HCT116 (cell line): ENCODE measurements around the gene STMP1. TPM values are rescaled to one million over a fixed set of nuclear protein-coding genes. Genes with fewer than 3 reads are reported as not detected.

Experiments used
- ATAC-seq: fragments of 200-7000 bp; cut with Tn5 transposase; 2 replicates; pipeline ENCODE4 v1.9.1; 2020; ENCODE audit warnings: mild to moderate bottlenecking, moderate library complexity
- BruUV-seq: library from RNA; stranded (reverse); fragments of 400-500 nt; replicated peaks from 2 replicates; lab custom pipeline; 2021; lab: Mats Ljungman, UMichigan
- CTCF ChIA-PET: fragments of 300-600 bp; sonication (Branson Sonifier 250); formaldehyde crosslinking; loops from one replicate; lab custom pipeline; 2021; ENCODE audit warnings: antibody characterized with exemption; lab: Charles Lee
- POLR2A ChIA-PET: fragments of 300-600, 350-600 bp; sonication (Branson Sonifier 250); formaldehyde crosslinking; loops from one replicate; lab custom pipeline; 2021; ENCODE audit warnings: antibody characterized with exemption; lab: Charles Lee
- RAD21 ChIA-PET, 2 experiments: fragments of 300-600 bp; sonication (Branson Sonifier 250); formaldehyde crosslinking; loops; one replicate each; lab custom pipeline; 2023; ENCODE audit warnings: low total read pairs in 2 of 2; ENCODE audit not compliant: uncharacterized antibody in 2 of 2, unreplicated experiment in 2 of 2, low non-redundant PET in 1 of 2; lab: Charles Lee
- DNase-seq: peaks from one replicate; pipeline ENCODE4 v3.0.0-alpha.2; 2010; ENCODE audit warnings: low read depth, low spot score
- H2AFZ ChIP-seq: fragments of 200-600 bp; shearing (Covaris generic), sonication (generic); 2 replicates; pipeline ENCODE4 v1.6.1; 2017; ENCODE audit warnings: low read depth, mixed run types, mixed read lengths, antibody characterized with exemption, low read length; ENCODE audit not compliant: poor library complexity, severe bottlenecking
- H3K27ac ChIP-seq: 2 replicates; pipeline ENCODE4 v1.5.1; 2012; ENCODE audit warnings: low read depth, low read length
- H3K27me3 ChIP-seq: fragments of 200-600 bp; sonication (generic); 2 replicates; pipeline ENCODE4 v1.6.1; 2016; ENCODE audit warnings: mixed run types, low read length, mixed read lengths; ENCODE audit not compliant: insufficient read depth
- H3K36me3 ChIP-seq, 2 experiments: fragments of 200-500 bp in 1 of 2; fragments of 200-600 bp in 1 of 2; sonication (Bioruptor generic) in 1 of 2; sonication (generic) in 1 of 2; 2 replicates each; pipeline versions ENCODE4 v1.5.1 to v1.6.1; 2014 to 2016; ENCODE audit warnings: low read length in 2 of 2, inconsistent platforms in 1 of 2, mixed read lengths in 1 of 2, mixed run types in 1 of 2; ENCODE audit not compliant: insufficient read depth in 2 of 2, control insufficient read depth in 1 of 2
- H3K4me1 ChIP-seq, 2 experiments: fragments of 200-600 bp in 1 of 2; sonication (generic) in 1 of 2; 2 replicates each; pipeline versions ENCODE4 v1.5.1 to v1.6.1; 2012 to 2017; ENCODE audit warnings: low read length in 2 of 2, inconsistent platforms in 1 of 2, mild to moderate bottlenecking in 1 of 2, mixed read lengths in 1 of 2, mixed run types in 1 of 2, moderate library complexity in 1 of 2; ENCODE audit not compliant: insufficient read depth in 2 of 2, control insufficient read depth in 1 of 2
- H3K4me2 ChIP-seq: fragments of 200-600 bp; sonication (generic); 2 replicates; pipeline ENCODE4 v1.6.1; 2017; ENCODE audit warnings: mixed run types, low read length, mixed read lengths
- H3K4me3 ChIP-seq, 2 experiments: fragments of 200-600 bp in 1 of 2; sonication (generic) in 1 of 2; replicated peaks in 1 of 2; 2 replicates each; pipeline ENCODE4 v1.5.1; 2011 to 2016; ENCODE audit warnings: low read length in 2 of 2, control low read depth in 1 of 2, low read depth in 1 of 2, mild to moderate bottlenecking in 1 of 2, mixed read lengths in 1 of 2, mixed run types in 1 of 2
- H3K79me2 ChIP-seq: fragments of 200-600 bp; sonication (generic); 2 replicates; pipeline ENCODE4 v1.6.1; 2017; ENCODE audit warnings: mild to moderate bottlenecking, mixed run types, low read length, moderate library complexity, mixed read lengths; ENCODE audit not compliant: insufficient read depth
- H3K9ac ChIP-seq: fragments of 200-600 bp; sonication (generic); 2 replicates; pipeline ENCODE4 v1.6.1; 2016; ENCODE audit warnings: low read length, mixed read lengths
- H3K9me2 ChIP-seq: fragments of 200-600 bp; sonication (generic), shearing (Covaris generic); 2 replicates; pipeline ENCODE4 v1.6.1; 2017; ENCODE audit warnings: mixed run types, mild to moderate bottlenecking, moderate library complexity; ENCODE audit not compliant: insufficient read depth
- H3K9me3 ChIP-seq, 2 experiments: fragments of 200-500 bp in 1 of 2; fragments of 200-600 bp in 1 of 2; sonication (Bioruptor generic) in 1 of 2; sonication (generic) in 1 of 2; 2 replicates each; pipeline ENCODE4 v1.6.1; 2014 to 2017; ENCODE audit warnings: low read length in 2 of 2, mixed read lengths in 2 of 2, inconsistent platforms in 1 of 2, low read depth in 1 of 2, mild to moderate bottlenecking in 1 of 2, mixed run types in 1 of 2, moderate library complexity in 1 of 2; ENCODE audit not compliant: control insufficient read depth in 1 of 2, insufficient read depth in 1 of 2
- H4K20me1 ChIP-seq: fragments of 200-600 bp; sonication (generic), shearing (Covaris generic); 2 replicates; pipeline ENCODE4 v1.6.1; 2017; ENCODE audit warnings: mixed run types, mild to moderate bottlenecking, moderate library complexity; ENCODE audit not compliant: insufficient read depth
- ATF3 ChIP-seq: IDR thresholded peaks from 2 replicates; pipeline ENCODE4 v1.6.1; 2012
- EGR1 ChIP-seq: IDR thresholded peaks from 2 replicates; pipeline ENCODE4 v1.6.1; 2012; ENCODE audit warnings: low read depth
- EZH2 ChIP-seq: fragments of 200-600 bp; sonication (generic); IDR thresholded peaks from 2 replicates; pipeline ENCODE4 v1.6.1; 2017; ENCODE audit warnings: antibody characterized with exemption, mixed run types
- FOSL1 ChIP-seq: IDR thresholded peaks from 2 replicates; pipeline ENCODE4 v1.6.1; 2012; ENCODE audit warnings: low read depth
- JUND ChIP-seq: IDR thresholded peaks from 2 replicates; pipeline ENCODE4 v1.6.1; 2012
- MAX ChIP-seq: IDR thresholded peaks from 2 replicates; pipeline ENCODE4 v1.6.1; 2012
- POLR2A ChIP-seq: IDR thresholded peaks from 2 replicates; pipeline ENCODE4 v1.7.0; 2011; ENCODE audit warnings: borderline replicate concordance; ENCODE audit not compliant: insufficient read depth, insufficient read length; ENCODE audit errors: extremely low read depth
- SIN3A ChIP-seq: IDR thresholded peaks from 2 replicates; pipeline ENCODE4 v1.6.1; 2012; ENCODE audit warnings: low read depth
- TCF7L2 ChIP-seq: IDR thresholded peaks from 2 replicates; pipeline ENCODE4 v1.7.0; 2011; ENCODE audit warnings: borderline replicate concordance, inconsistent platforms; ENCODE audit not compliant: insufficient read depth, insufficient read length; ENCODE audit errors: extremely low read depth
- ZNF274 ChIP-seq: fragments of 200-500 bp; sonication (Bioruptor generic); IDR thresholded peaks from 2 replicates; pipeline ENCODE4 v1.6.1; 2014; ENCODE audit warnings: mild to moderate bottlenecking, low read depth, low read length, inconsistent platforms
- intact Hi-C: fragments of 100-400 bp; cut with micrococcal nuclease; formaldehyde crosslinking; loops from 2 replicates; pipeline ENCODE4 v1.10.0; 2022
- total RNA-seq: library from RNA; stranded (reverse); gene quantifications from one replicate; pipeline ENCODE4 v1.2.1, GENCODE V29; 2021; ENCODE audit not compliant: unreplicated experiment

STMP1 gene
- total RNA-seq, 1 experiment from 2014 or later, result 32.8 TPM

GRCh38 chr7:135644729-135645128, 17.6 kb upstream of the STMP1 start:
- ChIA-PET CTCF (interaction anchor here (0.8 to 2.9 kb wide), 17 partner anchors 8 to 370 kb away, joined by 3 to 20 read pairs (median 4); partner anchors contain the start of gene STMP1), RAD21 (no interaction called here), POLR2A (interaction anchor here (1.3 kb wide), 1 partner anchor 17 kb away, joined by 4 read pairs; the partner anchor contains the start of gene STMP1)
- H3K4me1 ChIP-seq, result no peaks in the 10 kb centered on the region
- H3K27ac ChIP-seq, result no peak overlapping the region
- H3K79me2 ChIP-seq, result no peaks in the 10 kb centered on the region
- no peaks in the 10 kb centered on the region for H3K27me3 ChIP-seq
- no peak overlapping the region for H3K9ac ChIP-seq
- no peaks in the 10 kb centered on the region; the same call in 1 of the 2 replicates for H4K20me1 ChIP-seq
- H3K9me3 ChIP-seq, result no peaks in the 10 kb centered on the region
- DNase-seq (no peak), ATAC-seq (no peak)
- no peak overlapping the region for H3K4me2 ChIP-seq
- peaks cover 30 to 43% of the 10 kb centered on the region in 2 experiments for H3K36me3 ChIP-seq
- no peak for TF ChIP-seq TCF7L2
- no peak for TF ChIP-seq MAX
- TF ChIP-seq POLR2A, result no peak
- no peak for TF ChIP-seq FOSL1
- no peak for TF ChIP-seq JUND
- TF ChIP-seq EZH2, result no peak
- no peak for TF ChIP-seq EGR1
- TF ChIP-seq ATF3, result no peak
- TF ChIP-seq ZNF274, result no peak
- no peak for TF ChIP-seq SIN3A
- intact Hi-C loops, result loop anchor here (1.0 kb wide), 2 partner anchors 132 to 370 kb away; no protein-coding TSS in a partner anchor
- no TSS peak for BruUV-seq
- no peaks in the 10 kb centered on the region for H3K9me2 ChIP-seq
- no peak overlapping the region for H3K4me3 ChIP-seq
- no peak overlapping the region for H2AFZ ChIP-seq
